ENCODE measurements around the gene DCST1.

The DCST1 gene

GRCh38 chr1:155014709-155015508, 18.7 kb upstream of the DCST1 start:
- DNase-seq (ENCODE audit: low read depth), result no peak

GRCh38 chr1:155015527-155016230, 17.9 kb upstream of the DCST1 start:
- DNase-seq (ENCODE audit: low read depth), result no peak

GRCh38 chr1:155016231-155016831, 17.3 kb upstream of the DCST1 start:
- DNase-seq (ENCODE audit: low read depth), result no peak

- peak; percentile 88 for DNase-seq (ENCODE audit: low read depth)
Measured at GRCh38 chr1:155017041-155017945, 16.3 kb upstream of the DCST1 start.

- no peak for DNase-seq (ENCODE audit: low read depth)
Measured at GRCh38 chr1:155017946-155018316, 15.7 kb upstream of the DCST1 start.

GRCh38 chr1:155018617-155019348, 14.8 kb upstream of the DCST1 start:
- DNase-seq (ENCODE audit: low read depth), result no peak

- DNase-seq (ENCODE audit: low read depth), result no peak
Measured at GRCh38 chr1:155019377-155020245, 14.0 kb upstream of the DCST1 start.

GRCh38 chr1:155022136-155022926, 11.3 kb upstream of the DCST1 start:
- no peak for DNase-seq (ENCODE audit: low read depth)

- DNase-seq (ENCODE audit: low read depth), result no peak
Measured at GRCh38 chr1:155022927-155023236, 10.7 kb upstream of the DCST1 start.

GRCh38 chr1:155023627-155024026, 10.0 kb upstream of the DCST1 start:
- DNase-seq (ENCODE audit: low read depth), result no peak

GRCh38 chr1:155024315-155024714, 9.3 kb upstream of the DCST1 start:
- no peak for DNase-seq (ENCODE audit: low read depth)

GRCh38 chr1:155026154-155026553, 7.5 kb upstream of the DCST1 start:
- no peak for DNase-seq (ENCODE audit: low read depth)

GRCh38 chr1:155026588-155026987, 7.0 kb upstream of the DCST1 start:
- no peak for DNase-seq (ENCODE audit: low read depth)

GRCh38 chr1:155029513-155030242, 3.9 kb upstream of the DCST1 start:
- no peak for DNase-seq (ENCODE audit: low read depth)

GRCh38 chr1:155030243-155030795, 3.3 kb upstream of the DCST1 start:
- DNase-seq (ENCODE audit: low read depth), result no peak

GRCh38 chr1:155030899-155031298, 2.7 kb upstream of the DCST1 start:
- no peak for DNase-seq (ENCODE audit: low read depth)

- no peak for DNase-seq (ENCODE audit: low read depth)
Measured at GRCh38 chr1:155032886-155033285, 738 bp upstream of the DCST1 start.

- DNase-seq (ENCODE audit: low read depth), result no peak
Measured at GRCh38 chr1:155034318-155035208, 939 bp downstream of the DCST1 start.

All from stimulated activated CD8-positive, alpha-beta memory T cell treated with anti-CD3 and anti-CD28 coated beads, Interleukin-12 subunit alpha, Interleukin-12 subunit beta, amount 100 ng/mL, for 4 hours (primary cell).